ENCODE measurements around the gene TOP2A.
"Not testable (repeated sequence)": the region's sequence is repeated elsewhere in the genome, so short reads cannot be mapped to it uniquely, and the experiment has no call there.

TOP2A gene

GRCh38 chr17:40372644-40373043 lies 45.1 kb downstream of the TOP2A start:
- DNase-seq = not testable (repeated sequence)

GRCh38 chr17:40372031-40372430 lies 45.7 kb downstream of the TOP2A start:
- DNase-seq = no peak

- no peak for DNase-seq
These were observed 46.3 kb downstream of the TOP2A start for GRCh38 chr17:40371261-40371929.

DNA sequence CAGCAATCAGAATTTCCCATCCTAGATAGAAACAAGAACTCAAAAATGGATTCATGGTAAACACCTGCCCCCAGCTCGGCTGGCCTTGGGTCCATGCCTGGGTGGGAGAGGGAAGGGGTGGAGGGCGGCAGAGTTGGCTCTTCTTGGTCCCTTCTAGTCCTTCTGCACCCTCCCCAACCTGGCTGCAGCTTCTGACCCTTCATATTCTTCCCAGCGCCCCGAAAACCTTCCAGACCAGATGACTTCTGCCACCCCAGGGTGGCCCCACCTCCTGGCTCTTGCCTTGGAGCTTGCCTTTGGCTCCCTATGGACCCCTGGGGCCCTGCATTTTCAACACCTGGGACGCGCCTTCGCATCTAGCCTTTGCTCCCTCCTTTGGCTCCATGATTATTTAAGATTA lies 47.8 kb downstream of the TOP2A start:
- DNase-seq = no peak

DNA sequence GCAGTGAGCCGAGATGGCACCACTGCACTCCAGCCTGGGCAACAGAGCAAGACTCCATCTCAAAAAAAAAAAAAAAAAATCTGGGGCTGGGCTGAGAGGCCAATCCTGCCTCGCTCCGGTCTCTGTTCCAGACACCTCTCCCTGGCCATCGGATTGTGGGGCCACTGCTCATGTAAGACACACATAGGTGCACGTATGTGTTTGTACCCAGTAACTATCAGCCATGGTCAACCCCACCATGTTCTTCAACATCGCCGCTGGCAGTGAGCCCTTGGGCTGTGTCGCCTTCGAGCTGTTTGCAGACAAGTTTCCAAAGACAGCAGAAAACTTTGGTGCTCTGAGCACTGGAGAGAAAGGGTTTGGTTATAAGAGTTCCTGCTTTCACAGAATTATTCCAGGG lies 50.0 kb downstream of the TOP2A start:
- not testable (repeated sequence) for DNase-seq

- DNase-seq = no peak
These were observed 50.7 kb downstream of the TOP2A start for GRCh38 chr17:40366861-40367518.

- DNase-seq = no peak
These were observed 51.4 kb downstream of the TOP2A start for GRCh38 chr17:40366076-40366860.

GRCh38 chr17:40364906-40365305 lies 52.8 kb downstream of the TOP2A start:
- DNase-seq = no peak

DNA sequence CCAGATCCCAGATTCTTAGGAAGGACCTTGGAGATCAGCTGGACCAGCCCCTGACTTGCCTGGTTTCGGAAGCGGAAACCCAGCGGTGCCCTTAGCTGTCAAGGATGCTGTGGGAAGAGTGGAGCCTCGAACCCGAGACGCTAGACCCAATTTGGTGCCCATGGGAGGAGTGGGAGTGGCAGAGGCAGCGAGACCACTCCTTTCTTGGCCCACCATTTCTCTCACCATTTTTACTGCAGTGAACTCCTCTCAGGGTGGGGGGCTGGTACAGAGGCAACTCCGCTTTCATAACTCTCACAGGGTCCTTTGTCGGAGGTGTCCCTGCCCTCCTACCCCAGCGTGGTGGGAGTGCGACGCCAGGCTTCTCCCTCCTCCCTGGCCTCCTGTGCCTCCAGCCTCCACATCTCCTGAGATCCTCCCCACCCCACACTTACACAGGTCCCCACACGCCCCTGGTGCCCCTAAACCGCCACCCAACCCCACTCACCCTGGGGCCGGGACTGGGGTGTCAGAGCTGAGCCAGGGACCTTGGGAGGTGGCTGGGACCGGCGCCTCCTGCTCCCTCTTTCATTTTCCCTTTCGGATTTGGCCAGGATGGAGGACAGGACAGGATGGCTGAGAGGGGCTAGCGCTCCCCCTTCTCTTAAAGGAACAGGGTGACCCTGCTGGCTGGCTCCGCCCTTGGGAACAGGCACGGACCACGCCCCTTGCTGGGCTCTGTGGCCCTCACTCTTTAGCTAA lies 53.4 kb downstream of the TOP2A start, which contains the start of gene GJD3:
TSS of gene GJD3 (minus strand) at position 617 of the 741 bp plus-strand sequence. CDS start 922 bp downstream, outside the sequence.
- DNase-seq = no peak

- DNase-seq = no peak
These were observed 54.4 kb downstream of the TOP2A start for GRCh38 chr17:40363111-40363827.

GRCh38 chr17:40362696-40363110 lies 55.0 kb downstream of the TOP2A start:
- DNase-seq = peak; percentile 48

GRCh38 chr17:40361925-40362695 lies 55.6 kb downstream of the TOP2A start:
- DNase-seq = no peak

DNA sequence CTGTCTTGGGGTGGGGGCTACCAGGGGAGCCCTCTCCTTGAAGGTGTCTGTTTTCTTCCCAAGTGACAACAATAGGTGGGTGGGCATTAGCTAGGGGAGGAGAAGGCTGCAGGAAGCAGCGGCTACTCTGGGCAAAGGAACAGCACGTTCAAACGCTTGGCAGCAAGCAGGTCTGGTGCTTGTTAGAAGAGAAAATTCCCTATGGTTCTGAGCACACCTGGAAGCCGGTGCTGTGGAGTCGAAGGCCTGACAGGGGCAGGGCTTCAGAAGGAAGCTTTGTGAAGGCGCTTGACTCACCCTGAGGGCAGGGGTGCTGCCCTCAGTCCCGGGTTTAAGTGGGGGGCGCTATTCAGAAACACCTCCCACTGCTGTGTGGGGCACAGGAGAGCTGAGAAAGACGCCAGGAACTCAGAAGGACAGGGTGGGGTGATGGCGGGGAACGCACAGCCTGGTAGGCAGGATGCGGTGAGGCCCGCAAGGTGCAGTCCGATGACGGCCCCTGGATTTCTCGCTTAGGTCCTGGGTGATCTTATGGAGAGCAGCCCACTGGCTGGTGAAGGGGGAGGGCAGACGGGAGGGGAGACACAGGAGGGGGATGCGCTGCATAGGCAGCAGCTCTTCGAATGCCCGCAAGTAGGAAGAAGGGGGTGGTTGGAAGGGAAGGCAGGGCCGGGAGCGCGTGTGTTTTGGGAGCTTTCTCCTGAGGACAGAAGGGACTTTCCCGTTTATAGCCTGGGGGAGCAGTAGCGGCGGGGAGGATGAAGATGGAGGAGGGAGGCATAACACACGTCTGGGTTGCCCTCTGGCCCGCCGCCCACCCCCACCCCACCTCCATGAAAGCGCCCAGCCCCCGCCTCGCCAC lies 56.4 kb downstream of the TOP2A start:
- DNase-seq = no peak

GRCh38 chr17:40360091-40360490 lies 57.6 kb downstream of the TOP2A start:
- DNase-seq = no peak

DNA sequence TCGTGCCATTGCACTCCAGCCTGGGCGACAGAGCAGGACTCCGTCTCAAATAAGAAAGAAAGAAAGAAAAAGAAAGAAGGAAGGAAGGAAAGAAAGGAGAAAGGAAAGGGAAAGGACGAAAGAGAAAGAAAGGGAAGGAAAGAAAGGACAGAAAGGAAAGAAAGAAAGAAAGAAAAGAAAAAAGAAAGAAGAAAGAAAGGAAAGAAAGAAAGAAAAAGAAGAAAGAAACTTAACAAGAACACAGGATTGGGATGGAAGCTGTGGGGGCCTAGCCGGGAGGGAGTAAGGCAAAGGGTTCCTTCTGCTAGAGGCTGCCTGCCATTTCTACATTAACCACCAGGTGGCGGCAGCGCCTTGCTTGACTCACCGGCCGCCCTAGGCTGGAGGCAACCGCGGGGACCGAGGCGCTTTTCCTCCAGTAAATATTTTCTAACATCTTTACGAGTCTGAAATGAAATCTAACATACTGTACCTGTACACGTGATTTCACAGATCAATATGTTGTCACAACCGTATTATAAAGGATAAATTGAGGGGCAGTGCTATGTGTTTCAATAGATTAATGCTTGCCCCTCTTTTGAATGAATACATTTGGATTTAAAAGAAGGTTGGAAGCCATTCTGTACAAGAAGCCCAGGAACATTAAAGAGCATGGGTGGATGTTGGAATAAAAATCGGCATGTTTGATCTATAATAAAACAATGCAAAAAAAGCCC lies 59.2 kb downstream of the TOP2A start:
- peak; percentile 58 for DNase-seq

- no peak for DNase-seq
These were observed 60.5 kb downstream of the TOP2A start for GRCh38 chr17:40356990-40357881.

DNA sequence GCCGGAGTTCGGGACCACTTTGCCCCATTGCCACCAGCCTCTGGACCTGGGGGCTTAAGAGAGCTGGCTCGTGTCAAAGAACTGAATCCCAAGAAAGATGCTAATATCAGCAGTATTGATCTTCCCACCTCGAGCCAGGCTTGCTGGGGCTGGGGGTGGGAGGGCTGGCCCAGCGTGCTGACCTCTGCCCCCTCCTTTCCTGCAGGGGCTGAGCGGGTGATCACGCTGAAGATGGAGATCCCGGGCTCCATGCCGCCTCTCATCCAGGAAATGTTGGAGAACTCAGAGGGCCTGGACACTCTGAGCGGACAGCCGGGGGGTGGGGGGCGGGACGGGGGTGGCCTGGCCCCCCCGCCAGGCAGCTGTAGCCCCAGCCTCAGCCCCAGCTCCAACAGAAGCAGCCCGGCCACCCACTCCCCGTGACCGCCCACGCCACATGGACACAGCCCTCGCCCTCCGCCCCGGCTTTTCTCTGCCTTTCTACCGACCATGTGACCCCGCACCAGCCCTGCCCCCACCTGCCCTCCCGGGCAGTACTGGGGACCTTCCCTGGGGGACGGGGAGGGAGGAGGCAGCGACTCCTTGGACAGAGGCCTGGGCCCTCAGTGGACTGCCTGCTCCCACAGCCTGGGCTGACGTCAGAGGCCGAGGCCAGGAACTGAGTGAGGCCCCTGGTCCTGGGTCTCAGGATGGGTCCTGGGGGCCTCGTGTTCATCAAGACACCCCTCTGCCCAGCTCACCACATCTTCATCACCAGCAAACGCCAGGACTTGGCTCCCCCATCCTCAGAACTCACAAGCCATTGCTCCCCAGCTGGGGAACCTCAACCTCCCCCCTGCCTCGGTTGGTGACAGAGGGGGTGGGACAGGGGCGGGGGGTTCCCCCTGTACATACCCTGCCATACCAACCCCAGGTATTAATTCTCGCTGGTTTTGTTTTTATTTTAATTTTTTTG lies 61.6 kb downstream of the TOP2A start:
- DNase-seq = no peak
